Duodenal mucosa (tissue), 2 donors: ENCODE measurements around the gene MRPL23.

Source experiments
- H3K27ac ChIP-seq: one replicate; pipeline ENCODE4 v1.7.0; 2013; ENCODE audit warnings: low read depth, low read length
- H3K27me3 ChIP-seq, 2 donors: one replicate each; pipeline ENCODE4 v1.7.0; 2013; ENCODE audit warnings: low read length in 2 of 2, control low read depth in 1 of 2; ENCODE audit not compliant: insufficient read depth in 2 of 2, control insufficient read depth in 1 of 2
- H3K36me3 ChIP-seq, 2 donors: one replicate each; pipeline ENCODE4 v1.7.0; 2013; ENCODE audit warnings: low read length in 2 of 2, control low read depth in 1 of 2; ENCODE audit not compliant: insufficient read depth in 2 of 2, control insufficient read depth in 1 of 2
- H3K4me1 ChIP-seq, 2 donors: one replicate each; pipeline ENCODE4 v1.7.0; 2013; ENCODE audit warnings: low read length in 2 of 2, control low read depth in 1 of 2; ENCODE audit not compliant: insufficient read depth in 2 of 2, control insufficient read depth in 1 of 2
- H3K4me3 ChIP-seq, 2 donors: one replicate each; pipeline ENCODE4 v1.7.0; 2013; ENCODE audit warnings: low read length in 2 of 2, low read depth in 1 of 2
- H3K9ac ChIP-seq, 2 donors: one replicate each; pipeline ENCODE4 v1.7.0; 2013; ENCODE audit warnings: low read length in 2 of 2, low read depth in 1 of 2
- H3K9me3 ChIP-seq, 2 donors: one replicate each; pipeline ENCODE4 v1.7.0; 2013; ENCODE audit warnings: low read length in 2 of 2, control low read depth in 1 of 2; ENCODE audit not compliant: control insufficient read depth in 1 of 2

Gene MRPL23

GRCh38 chr11:1916132-1916985 is 30.8 kb upstream of the MRPL23 start:
- H3K4me3 ChIP-seq, result no peak overlapping the region

GRCh38 chr11:1916986-1917522 is 30.1 kb upstream of the MRPL23 start:
- Histone ChIP-seq H3K9ac (no peak overlapping the region), H3K4me1 (no peaks in the 10 kb centered on the region), H3K36me3 (no peaks in the 10 kb centered on the region), H3K27me3 (peaks cover 0 to 4% of the 10 kb centered on the region in 2 donors), H3K27ac (no peak overlapping the region), H3K9me3 (no peaks in the 10 kb centered on the region), H3K4me3 (no peak overlapping the region)

More at GRCh38 chr11:1916132-1916985, 30.8 kb upstream of the MRPL23 start:
- peaks cover 0 to 4% of the 10 kb centered on the region in 2 donors for H3K27me3 ChIP-seq
- no peak overlapping the region for H3K27ac ChIP-seq
- H3K9ac ChIP-seq, result no peak overlapping the region
- no peaks in the 10 kb centered on the region for H3K9me3 ChIP-seq
- no peaks in the 10 kb centered on the region for H3K36me3 ChIP-seq
- H3K4me1 ChIP-seq, result no peaks in the 10 kb centered on the region

- Histone ChIP-seq H3K27me3 (peaks cover 0 to 4% of the 10 kb centered on the region in 2 donors), H3K4me1 (no peaks in the 10 kb centered on the region), H3K27ac (no peak overlapping the region)
Measured at GRCh38 chr11:1917523-1918435, 29.4 kb upstream of the MRPL23 start.

GRCh38 chr11:1918436-1919315 is 28.5 kb upstream of the MRPL23 start:
- Histone ChIP-seq H3K4me3 (no peak overlapping the region), H3K9ac (no peak overlapping the region), H3K9me3 (no peaks in the 10 kb centered on the region), H3K36me3 (no peaks in the 10 kb centered on the region), H3K4me1 (no peaks in the 10 kb centered on the region), H3K27ac (no peak overlapping the region), H3K27me3 (peaks cover 0 to 4% of the 10 kb centered on the region in 2 donors)

More at GRCh38 chr11:1917523-1918435, 29.4 kb upstream of the MRPL23 start:
- Histone ChIP-seq H3K9ac (no peak overlapping the region), H3K36me3 (no peaks in the 10 kb centered on the region), H3K9me3 (no peaks in the 10 kb centered on the region), H3K4me3 (no peak overlapping the region)

DNA sequence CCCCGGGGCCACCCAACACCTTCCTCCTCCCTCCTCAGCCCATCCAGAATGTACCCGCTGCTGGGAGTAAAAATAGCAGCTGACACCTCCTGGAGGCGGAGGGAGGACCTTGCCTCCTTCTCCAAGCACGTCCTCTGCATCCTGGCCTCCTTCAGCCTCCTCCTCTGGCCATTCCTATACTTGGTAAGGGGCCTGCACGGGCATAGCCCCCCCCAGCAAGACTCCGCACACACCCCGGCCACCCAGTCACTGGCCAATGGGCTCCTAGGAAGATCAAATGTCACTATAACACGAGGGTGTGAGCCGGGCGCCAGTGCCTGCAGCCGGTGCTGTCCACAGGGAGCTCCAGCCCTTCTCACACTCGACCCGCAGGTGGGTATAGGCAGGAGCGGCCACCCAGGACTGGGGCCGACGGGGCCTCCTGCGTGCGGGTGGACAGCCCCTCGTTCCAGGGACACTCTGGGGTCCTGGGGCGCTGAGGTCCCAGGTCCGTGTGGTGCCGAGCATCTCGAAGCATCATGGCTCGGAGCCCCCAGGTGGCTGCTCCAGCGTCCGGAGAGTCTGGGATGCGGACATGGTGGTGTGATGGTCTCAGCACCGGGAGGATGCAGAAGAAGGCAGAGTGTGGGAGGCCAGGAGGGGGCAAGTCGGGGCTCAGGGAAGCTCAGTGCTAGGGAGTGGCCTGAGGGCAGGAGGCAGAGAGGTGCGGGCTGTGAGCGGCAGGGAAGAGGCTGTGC is 27.6 kb upstream of the MRPL23 start, which contains the start of gene TNNT3:
TNNT3 (plus strand) TSS at position 313 of the 737 bp plus-strand sequence. CDS start 3,172 bp downstream, outside the sequence.
- Histone ChIP-seq H3K4me1 (no peaks in the 10 kb centered on the region), H3K27ac (no peak within 1 kb of the TSS), H3K4me3 (no peak within 1 kb of the TSS), H3K27me3 (no peaks in the 10 kb centered on the region), H3K36me3 (no peaks in the 10 kb centered on the region), H3K9me3 (no peaks in the 10 kb centered on the region), H3K9ac (no peak within 1 kb of the TSS)

DNA sequence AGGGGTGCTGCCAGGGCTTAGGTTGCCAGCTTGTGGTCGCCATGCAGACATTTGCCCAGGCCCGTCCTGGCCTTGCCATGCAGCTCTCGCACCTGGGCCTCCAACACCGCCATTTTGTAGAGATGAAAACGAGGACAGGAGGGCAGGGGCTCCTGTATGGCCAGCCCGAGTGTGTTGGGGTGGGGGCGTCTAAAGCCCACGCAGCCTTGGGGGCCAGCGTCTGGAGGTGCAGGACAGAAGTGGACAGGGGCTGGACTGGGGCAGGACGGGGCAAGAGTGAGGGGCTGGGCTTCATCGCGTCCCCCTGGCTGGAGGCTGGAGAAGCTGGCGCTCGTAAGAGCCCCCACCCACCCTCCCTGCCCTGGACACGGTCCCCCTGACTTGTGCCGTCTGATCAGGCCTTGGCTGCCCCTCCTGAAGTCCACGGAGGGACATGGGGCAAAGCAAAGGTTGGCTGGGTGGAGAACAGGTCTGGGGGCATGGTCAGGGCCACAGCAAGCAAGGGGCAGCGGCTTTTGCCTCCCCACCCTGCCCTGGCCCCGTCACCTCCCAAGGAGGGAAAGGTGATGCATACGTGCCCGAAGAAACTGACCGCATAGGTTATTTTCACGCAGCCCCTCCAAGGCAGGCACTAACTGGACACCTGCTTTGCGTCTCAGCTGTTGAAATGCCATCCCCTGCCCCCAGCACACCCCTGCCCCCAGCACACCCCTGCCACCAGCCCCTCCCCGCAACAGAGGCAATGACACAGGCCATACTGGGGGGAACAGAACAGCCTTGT is 26.8 kb upstream of the MRPL23 start:
- no peaks in the 10 kb centered on the region for H3K36me3 ChIP-seq
- no peak overlapping the region for H3K4me3 ChIP-seq
- H3K27ac ChIP-seq, result no peak overlapping the region
- H3K4me1 ChIP-seq, result no peaks in the 10 kb centered on the region
- no peaks in the 10 kb centered on the region for H3K9me3 ChIP-seq
- no peak overlapping the region for H3K9ac ChIP-seq
- no peaks in the 10 kb centered on the region for H3K27me3 ChIP-seq

GRCh38 chr11:1920909-1921573 is 26.1 kb upstream of the MRPL23 start:
- H3K4me1 ChIP-seq, result no peaks in the 10 kb centered on the region
- H3K4me3 ChIP-seq, result no peak overlapping the region
- H3K9ac ChIP-seq, result no peak overlapping the region
- H3K36me3 ChIP-seq, result no peaks in the 10 kb centered on the region
- no peaks in the 10 kb centered on the region for H3K27me3 ChIP-seq
- no peaks in the 10 kb centered on the region for H3K9me3 ChIP-seq
- H3K27ac ChIP-seq, result no peak overlapping the region

DNA sequence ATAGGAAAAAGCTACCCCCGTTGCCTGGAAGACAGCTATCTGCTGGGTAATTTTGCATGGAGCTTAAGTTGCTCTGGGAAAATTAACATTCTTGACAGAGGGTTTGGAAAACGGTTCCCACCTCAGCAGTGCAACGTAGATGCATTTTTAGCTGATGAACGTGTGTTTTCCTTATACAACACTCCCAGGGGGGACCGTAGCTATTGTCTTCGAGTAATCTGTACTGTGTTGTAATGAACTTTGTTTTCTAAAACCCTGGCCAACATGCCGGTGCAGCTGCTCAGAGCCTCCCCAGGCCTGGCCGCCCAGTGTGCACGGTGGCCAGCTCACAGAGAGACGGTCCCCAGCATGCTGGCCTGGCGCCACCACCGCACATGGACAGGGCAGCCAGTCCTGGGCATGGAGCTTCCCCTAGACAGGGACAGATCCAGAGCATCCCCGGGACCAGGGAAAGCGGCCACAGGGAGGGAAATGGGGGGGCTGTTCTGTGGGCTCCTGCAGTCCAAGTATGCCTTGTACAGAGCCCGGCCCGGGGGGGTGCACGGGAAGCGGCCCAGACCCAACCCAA is 25.5 kb upstream of the MRPL23 start:
- Histone ChIP-seq H3K27ac (no peak overlapping the region), H3K9me3 (no peaks in the 10 kb centered on the region), H3K4me1 (no peaks in the 10 kb centered on the region)

More for the DNA sequence above, 25.5 kb upstream of the MRPL23 start:
- Histone ChIP-seq H3K36me3 (no peaks in the 10 kb centered on the region), H3K9ac (no peak overlapping the region), H3K27me3 (no peaks in the 10 kb centered on the region), H3K4me3 (no peak overlapping the region)
